Hepatocyte (in vitro differentiated cells): ENCODE measurements around the gene HMX2.

ENCODE experiments used
- EZH2 ChIP-seq: fragments of 200-600 bp; sonication (generic); IDR thresholded peaks from 2 replicates; pipeline ENCODE4 v1.6.1; 2016; ENCODE audit warnings: antibody characterized with exemption, mild to moderate bottlenecking, borderline replicate concordance
- TF ChIP-seq, protein P1 (sequence below): fragments of 200-600 bp; sonication (generic); IDR thresholded peaks from 2 replicates; pipeline ENCODE4 v1.5.1; 2016; ENCODE audit warnings: antibody characterized with exemption, mild to moderate bottlenecking; ENCODE audit not compliant: poor library complexity

DNA sequence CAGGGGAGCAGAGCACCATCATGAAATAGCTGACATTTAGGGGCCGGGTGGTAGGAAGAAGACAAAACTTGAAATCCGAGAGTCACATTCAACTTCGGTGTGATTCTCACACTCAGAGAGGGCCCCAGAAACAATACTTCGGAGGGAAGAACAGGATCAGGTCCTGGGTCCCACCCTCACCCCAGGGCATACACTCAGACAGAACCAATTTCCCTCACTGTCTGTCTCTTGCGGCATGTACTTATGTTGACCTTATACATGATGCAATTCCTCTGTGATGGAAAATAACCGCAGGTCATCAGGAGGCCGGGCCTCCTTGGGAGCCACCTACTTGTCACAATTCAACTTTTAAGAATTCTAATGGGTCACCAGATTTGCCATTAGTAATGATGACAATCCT lies 38.5 kb upstream of the HMX2 start:
- TF ChIP-seq, protein P1, sequence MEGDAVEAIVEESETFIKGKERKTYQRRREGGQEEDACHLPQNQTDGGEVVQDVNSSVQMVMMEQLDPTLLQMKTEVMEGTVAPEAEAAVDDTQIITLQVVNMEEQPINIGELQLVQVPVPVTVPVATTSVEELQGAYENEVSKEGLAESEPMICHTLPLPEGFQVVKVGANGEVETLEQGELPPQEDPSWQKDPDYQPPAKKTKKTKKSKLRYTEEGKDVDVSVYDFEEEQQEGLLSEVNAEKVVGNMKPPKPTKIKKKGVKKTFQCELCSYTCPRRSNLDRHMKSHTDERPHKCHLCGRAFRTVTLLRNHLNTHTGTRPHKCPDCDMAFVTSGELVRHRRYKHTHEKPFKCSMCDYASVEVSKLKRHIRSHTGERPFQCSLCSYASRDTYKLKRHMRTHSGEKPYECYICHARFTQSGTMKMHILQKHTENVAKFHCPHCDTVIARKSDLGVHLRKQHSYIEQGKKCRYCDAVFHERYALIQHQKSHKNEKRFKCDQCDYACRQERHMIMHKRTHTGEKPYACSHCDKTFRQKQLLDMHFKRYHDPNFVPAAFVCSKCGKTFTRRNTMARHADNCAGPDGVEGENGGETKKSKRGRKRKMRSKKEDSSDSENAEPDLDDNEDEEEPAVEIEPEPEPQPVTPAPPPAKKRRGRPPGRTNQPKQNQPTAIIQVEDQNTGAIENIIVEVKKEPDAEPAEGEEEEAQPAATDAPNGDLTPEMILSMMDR = no peak
- no peak for TF ChIP-seq EZH2
